ENCODE measurements around the gene MEN1. TPM values are rescaled to one million over a fixed set of nuclear protein-coding genes. Genes with fewer than 3 reads are reported as not detected.

Gene MEN1
- total RNA-seq, 1 experiment from 2014 or later, result 46.1 TPM

- CTCF ChIA-PET, result no interaction called here
- no peak for TF ChIP-seq EZH2phosphoT487 (IDR thresholded peaks at IDR 0.05; ENCODE audit: borderline replicate concordance, low read length)
- TF ChIP-seq CTCF (conservative IDR thresholded peaks at IDR 0.05; ENCODE audit: low read depth, low read length), result no peak
- TF ChIP-seq EZH2 (IDR thresholded peaks at IDR 0.05; ENCODE audit: low read length, unreplicated experiment), result no peak
- POLR2A ChIA-PET (ENCODE audit: unreplicated experiment), result no interaction called here
Measured at GRCh38 chr11:64754919-64755662, 55.3 kb downstream of the MEN1 start.

GRCh38 chr11:64754124-64754918, 56.0 kb downstream of the MEN1 start:
- Histone ChIP-seq H3K36me3 (ENCODE audit: low read depth, low read length) (no peaks in the 10 kb centered on the region), H3K27me3 (ENCODE audit: low read length) (no peaks in the 10 kb centered on the region), H3K9me3 (ENCODE audit: low read length) (no peaks in the 10 kb centered on the region), H3K9ac (ENCODE audit: low read length) (no peak overlapping the region), H3F3A (ENCODE audit: low read length, unreplicated experiment) (no peaks in the 10 kb centered on the region), H3K4me3 (ENCODE audit: low read length) (no peak overlapping the region), H3K4me2 (ENCODE audit: low read length) (no peak overlapping the region), H3K9me2 (replicated peaks; ENCODE audit: low read length) (no peaks in the 10 kb centered on the region), H3K27ac (ENCODE audit: low read length) (no peak overlapping the region), H3K4me1 (ENCODE audit: insufficient read depth, low read length) (no peaks in the 10 kb centered on the region), H4K20me1 (ENCODE audit: low read length) (no peaks in the 10 kb centered on the region), H2AFZ (ENCODE audit: low read length) (no peak overlapping the region), H3K79me2 (ENCODE audit: low read length) (no peaks in the 10 kb centered on the region)
- intact Hi-C loops (cut with micrococcal nuclease), result no loop called here
- ATAC-seq (no peak), DNase-seq (no peak)
- no TSS peak for BruUV-seq (replicated peaks)
- TF ChIP-seq CTCF (conservative IDR thresholded peaks at IDR 0.05; ENCODE audit: low read depth, low read length) (no peak), EZH2 (IDR thresholded peaks at IDR 0.05; ENCODE audit: low read length, unreplicated experiment) (no peak), EZH2phosphoT487 (IDR thresholded peaks at IDR 0.05; ENCODE audit: borderline replicate concordance, low read length) (no peak)
- ChIA-PET POLR2A (ENCODE audit: unreplicated experiment) (no interaction called here), CTCF (interaction anchor here (0.6 kb wide), 1 partner anchor 66 kb away, joined by 6 read pairs; no protein-coding TSS in a partner anchor)

More at GRCh38 chr11:64754919-64755662, 55.3 kb downstream of the MEN1 start:
- Histone ChIP-seq H3K27me3 (ENCODE audit: low read length) (no peaks in the 10 kb centered on the region), H3K27ac (ENCODE audit: low read length) (no peak overlapping the region), H3K4me2 (ENCODE audit: low read length) (no peak overlapping the region), H3K36me3 (ENCODE audit: low read depth, low read length) (no peaks in the 10 kb centered on the region), H2AFZ (ENCODE audit: low read length) (no peak overlapping the region), H3F3A (ENCODE audit: low read length, unreplicated experiment) (no peaks in the 10 kb centered on the region), H4K20me1 (ENCODE audit: low read length) (no peaks in the 10 kb centered on the region), H3K79me2 (ENCODE audit: low read length) (no peaks in the 10 kb centered on the region), H3K9ac (ENCODE audit: low read length) (no peak overlapping the region), H3K4me1 (ENCODE audit: insufficient read depth, low read length) (no peaks in the 10 kb centered on the region), H3K9me2 (replicated peaks; ENCODE audit: low read length) (no peaks in the 10 kb centered on the region), H3K4me3 (ENCODE audit: low read length) (no peak overlapping the region), H3K9me3 (ENCODE audit: low read length) (no peaks in the 10 kb centered on the region)
- no peak for ATAC-seq
- DNase-seq, result no peak
- BruUV-seq (replicated peaks), result no TSS peak
- intact Hi-C loops (cut with micrococcal nuclease), result no loop called here

Other genes with a start within 250 kb of the MEN1 start
- gene SLC22A12, start 219.3 kb downstream of the MEN1 start, total RNA-seq (2014; rRNA removed), result not detected in 2 replicates
- gene NRXN2, start 87.4 kb downstream of the MEN1 start, total RNA-seq (2014; rRNA removed), result not detected in 2 replicates
- not detected in 2 replicates for gene RASGRP2, start 66.4 kb downstream of the MEN1 start, total RNA-seq (2014; rRNA removed)
- 0.95 and 1.3 TPM in 2 replicates for gene PYGM, start 50.6 kb downstream of the MEN1 start, total RNA-seq (2014; rRNA removed)
- gene SF1, start 32.0 kb downstream of the MEN1 start, total RNA-seq (2014; rRNA removed), result 209 and 217 TPM in 2 replicates
- 55.6 and 57.0 TPM in 2 replicates for gene MAP4K2, start 7.3 kb downstream of the MEN1 start, total RNA-seq (2014; rRNA removed)
- gene CDC42BPG, start 34.1 kb upstream of the MEN1 start, total RNA-seq (2014; rRNA removed), result 14.5 and 30.5 TPM in 2 replicates
- 340 and 370 TPM in 2 replicates for gene EHD1, start 68.1 kb upstream of the MEN1 start, total RNA-seq (2014; rRNA removed)
- gene ATG2A, start 106.7 kb upstream of the MEN1 start, total RNA-seq (2014; rRNA removed), result 45.6 and 51.4 TPM in 2 replicates
- 24.9 and 31.3 TPM in 2 replicates for gene PPP2R5B, start 114.1 kb upstream of the MEN1 start, total RNA-seq (2014; rRNA removed)
- gene GPHA2, start 125.3 kb upstream of the MEN1 start, total RNA-seq (2014; rRNA removed), result not detected in 2 replicates
- gene MAJIN, start 161.6 kb upstream of the MEN1 start, total RNA-seq (2014; rRNA removed), result not detected in 2 replicates
- gene BATF2, start 186.4 kb upstream of the MEN1 start, total RNA-seq (2014; rRNA removed), result 0.52 TPM in 1 of 2 replicates, not detected in the other
- gene ARL2, start 203.6 kb upstream of the MEN1 start, total RNA-seq (2014; rRNA removed), result 86.0 and 107 TPM in 2 replicates
- 15.1 and 40.4 TPM in 2 replicates for gene SNX15, start 216.9 kb upstream of the MEN1 start, total RNA-seq (2014; rRNA removed)
- 61.0 and 82.0 TPM in 2 replicates for gene SAC3D1, start 230.7 kb upstream of the MEN1 start, total RNA-seq (2014; rRNA removed)
- 0.47 TPM in 1 of 2 replicates, not detected in the other for gene NAALADL1, start 248.0 kb upstream of the MEN1 start, total RNA-seq (2014; rRNA removed)